Measurements from ENCODE around the gene CD109. TPM values are rescaled to one million over a fixed set of nuclear protein-coding genes. Genes with fewer than 3 reads are reported as not detected.
"Not testable (repeated sequence)": the region's sequence is repeated elsewhere in the genome, so short reads cannot be mapped to it uniquely, and the experiment has no call there.

Gene CD109
- total RNA-seq, 2 experiments from 2014 or later: 7.2 to 9.1 TPM

- no peaks in the 10 kb centered on the region for H3K9me3 Mint-ChIP-seq
- no peak overlapping the region for H3K4me3 Mint-ChIP-seq
- intact Hi-C loops (cut with micrococcal nuclease): no loop called here
- no peaks in the 10 kb centered on the region for H3K36me3 Mint-ChIP-seq
- CTCF ChIA-PET: no interaction called here
- POLR2A ChIA-PET: no interaction called here
- H3K27ac Mint-ChIP-seq: no peak overlapping the region
- no peak for DNase-seq
- peaks cover 9% of the 10 kb centered on the region for H3K4me1 Mint-ChIP-seq (ENCODE audit: low read depth)
- H3K27me3 Mint-ChIP-seq: no peaks in the 10 kb centered on the region
Measured at GRCh38 chr6:73800997-73801396, 105.0 kb downstream of the CD109 start.

- no peak for DNase-seq
- Mint-ChIP-seq H3K4me1 (ENCODE audit: low read depth) (peaks cover 9% of the 10 kb centered on the region), H3K4me3 (no peak overlapping the region), H3K9me3 (no peaks in the 10 kb centered on the region), H3K27ac (no peak overlapping the region), H3K36me3 (no peaks in the 10 kb centered on the region), H3K27me3 (no peaks in the 10 kb centered on the region)
- intact Hi-C loops (cut with micrococcal nuclease): no loop called here
- CTCF ChIA-PET: no interaction called here
- POLR2A ChIA-PET: no interaction called here
Measured at GRCh38 chr6:73801652-73802268, 105.8 kb downstream of the CD109 start.

GRCh38 chr6:73802366-73802765, 106.4 kb downstream of the CD109 start:
- POLR2A ChIA-PET: no interaction called here
- H3K36me3 Mint-ChIP-seq: no peaks in the 10 kb centered on the region
- no peaks in the 10 kb centered on the region for H3K27me3 Mint-ChIP-seq
- no peaks in the 10 kb centered on the region for H3K9me3 Mint-ChIP-seq
- H3K27ac Mint-ChIP-seq: no peak overlapping the region
- H3K4me1 Mint-ChIP-seq (ENCODE audit: low read depth): peaks cover 9% of the 10 kb centered on the region
- CTCF ChIA-PET: no interaction called here
- DNase-seq: no peak
- no peak overlapping the region for H3K4me3 Mint-ChIP-seq
- intact Hi-C loops (cut with micrococcal nuclease): no loop called here

- no peaks in the 10 kb centered on the region for H3K9me3 Mint-ChIP-seq
- H3K4me1 Mint-ChIP-seq (ENCODE audit: low read depth): peaks cover 3% of the 10 kb centered on the region
- H3K27me3 Mint-ChIP-seq: no peaks in the 10 kb centered on the region
- ChIA-PET CTCF (interaction anchor here (1.9 kb wide), 1 partner anchor 70 kb away, joined by 4 read pairs; no protein-coding TSS in a partner anchor), POLR2A (no interaction called here)
- intact Hi-C loops (cut with micrococcal nuclease): no loop called here
- DNase-seq: no peak
- H3K4me3 Mint-ChIP-seq: no peak overlapping the region
- no peak overlapping the region for H3K27ac Mint-ChIP-seq
- no peaks in the 10 kb centered on the region for H3K36me3 Mint-ChIP-seq
Measured at GRCh38 chr6:73803562-73804241, 107.7 kb downstream of the CD109 start.

GRCh38 chr6:73805221-73805620, 109.2 kb downstream of the CD109 start:
- DNase-seq; CTCF ChIA-PET; POLR2A ChIA-PET; H3K4me1 Mint-ChIP-seq (ENCODE audit: low read depth); H3K27ac Mint-ChIP-seq; H3K9me3 Mint-ChIP-seq; intact Hi-C loops (cut with micrococcal nuclease); H3K27me3 Mint-ChIP-seq; H3K36me3 Mint-ChIP-seq; H3K4me3 Mint-ChIP-seq: not testable (repeated sequence)

GRCh38 chr6:73805982-73806381, 110.0 kb downstream of the CD109 start:
- H3K9me3 Mint-ChIP-seq; CTCF ChIA-PET; H3K36me3 Mint-ChIP-seq; H3K4me1 Mint-ChIP-seq (ENCODE audit: low read depth); intact Hi-C loops (cut with micrococcal nuclease); H3K27ac Mint-ChIP-seq; H3K4me3 Mint-ChIP-seq; POLR2A ChIA-PET; H3K27me3 Mint-ChIP-seq; DNase-seq: not testable (repeated sequence)

GRCh38 chr6:73811706-73812105, 115.7 kb downstream of the CD109 start:
- no peaks in the 10 kb centered on the region for H3K4me1 Mint-ChIP-seq (ENCODE audit: low read depth)

GRCh38 chr6:73817253-73817652, 121.2 kb downstream of the CD109 start:
- intact Hi-C loops (cut with micrococcal nuclease): no loop called here
- H3K4me3 Mint-ChIP-seq: no peak overlapping the region
- peaks cover 8% of the 10 kb centered on the region for H3K36me3 Mint-ChIP-seq
- no peak for DNase-seq
- H3K9me3 Mint-ChIP-seq: peaks cover 7% of the 10 kb centered on the region
- H3K27me3 Mint-ChIP-seq: no peaks in the 10 kb centered on the region
- H3K27ac Mint-ChIP-seq: no peak overlapping the region
- POLR2A ChIA-PET: no interaction called here
- CTCF ChIA-PET: no interaction called here
- no peaks in the 10 kb centered on the region for H3K4me1 Mint-ChIP-seq (ENCODE audit: low read depth)

More at GRCh38 chr6:73811706-73812105, 115.7 kb downstream of the CD109 start:
- intact Hi-C loops (cut with micrococcal nuclease): no loop called here
- Mint-ChIP-seq H3K27me3 (no peaks in the 10 kb centered on the region), H3K36me3 (no peaks in the 10 kb centered on the region), H3K27ac (no peak overlapping the region), H3K4me3 (no peak overlapping the region), H3K9me3 (no peaks in the 10 kb centered on the region)
- ChIA-PET CTCF (interaction anchor here (1.0 kb wide), 1 partner anchor 79 kb away, joined by 5 read pairs; no protein-coding TSS in a partner anchor), POLR2A (no interaction called here)
- DNase-seq: no peak

- Mint-ChIP-seq H3K36me3 (peaks cover 8% of the 10 kb centered on the region), H3K27ac (no peak overlapping the region), H3K4me1 (ENCODE audit: low read depth) (no peaks in the 10 kb centered on the region), H3K4me3 (no peak overlapping the region), H3K27me3 (no peaks in the 10 kb centered on the region), H3K9me3 (peaks cover 7% of the 10 kb centered on the region)
- intact Hi-C loops (cut with micrococcal nuclease): no loop called here
- ChIA-PET POLR2A (no interaction called here), CTCF (no interaction called here)
- DNase-seq: no peak
Measured at GRCh38 chr6:73823046-73823735, 127.2 kb downstream of the CD109 start.

GRCh38 chr6:73823832-73824231, 127.8 kb downstream of the CD109 start:
- no peak overlapping the region for H3K27ac Mint-ChIP-seq
- ChIA-PET CTCF (no interaction called here), POLR2A (no interaction called here)
- intact Hi-C loops (cut with micrococcal nuclease): no loop called here
- no peaks in the 10 kb centered on the region for H3K4me1 Mint-ChIP-seq (ENCODE audit: low read depth)
- H3K36me3 Mint-ChIP-seq: peaks cover 8% of the 10 kb centered on the region
- H3K9me3 Mint-ChIP-seq: peaks cover 7% of the 10 kb centered on the region
- no peak overlapping the region for H3K4me3 Mint-ChIP-seq
- H3K27me3 Mint-ChIP-seq: no peaks in the 10 kb centered on the region
- DNase-seq: no peak

GRCh38 chr6:73826571-73826970, 130.6 kb downstream of the CD109 start:
- DNase-seq: no peak
- Mint-ChIP-seq H3K9me3 (no peaks in the 10 kb centered on the region), H3K27ac (no peak overlapping the region), H3K4me3 (no peak overlapping the region), H3K4me1 (ENCODE audit: low read depth) (no peaks in the 10 kb centered on the region), H3K27me3 (no peaks in the 10 kb centered on the region), H3K36me3 (no peaks in the 10 kb centered on the region)
- CTCF ChIA-PET: no interaction called here
- POLR2A ChIA-PET: no interaction called here
- intact Hi-C loops (cut with micrococcal nuclease): no loop called here

GRCh38 chr6:73830119-73830518, 134.1 kb downstream of the CD109 start:
- no peaks in the 10 kb centered on the region for H3K36me3 Mint-ChIP-seq
- no peaks in the 10 kb centered on the region for H3K9me3 Mint-ChIP-seq
- no peak overlapping the region for H3K27ac Mint-ChIP-seq
- ChIA-PET POLR2A (no interaction called here), CTCF (no interaction called here)
- no peaks in the 10 kb centered on the region for H3K4me1 Mint-ChIP-seq (ENCODE audit: low read depth)
- no peaks in the 10 kb centered on the region for H3K27me3 Mint-ChIP-seq
- no peak overlapping the region for H3K4me3 Mint-ChIP-seq
- intact Hi-C loops (cut with micrococcal nuclease): no loop called here
- DNase-seq: no peak

GRCh38 chr6:73832313-73832712, 136.3 kb downstream of the CD109 start:
- intact Hi-C loops (cut with micrococcal nuclease): no loop called here
- Mint-ChIP-seq H3K4me3 (no peak overlapping the region), H3K4me1 (ENCODE audit: low read depth) (no peaks in the 10 kb centered on the region), H3K9me3 (no peaks in the 10 kb centered on the region), H3K36me3 (no peaks in the 10 kb centered on the region), H3K27me3 (no peaks in the 10 kb centered on the region), H3K27ac (no peak overlapping the region)
- POLR2A ChIA-PET: no interaction called here
- no peak for DNase-seq
- CTCF ChIA-PET: no interaction called here

Data from activated CD4-positive, alpha-beta memory T cell treated with anti-CD3 and anti-CD28 coated beads for 36 hours (primary cell).